H1 (cell line): ENCODE data around the gene MBD5. TPM values are rescaled to one million over a fixed set of nuclear protein-coding genes. Genes with fewer than 3 reads are reported as not detected.

Experiments used
- CTCF ChIA-PET: fragments of 300-600 bp; sonication (Branson Sonifier 250); formaldehyde crosslinking; loops from one replicate; lab custom pipeline; 2021; ENCODE audit not compliant: partially characterized antibody; lab: Charles Lee
- POLR2A ChIA-PET: fragments of 300-600 bp; sonication (Branson Sonifier 250); formaldehyde crosslinking; loops from one replicate; lab custom pipeline; 2021; ENCODE audit warnings: inconsistent platforms; ENCODE audit not compliant: partially characterized antibody; lab: Charles Lee
- DNase-seq, 2 experiments: peaks; one replicate each; pipeline versions ENCODE4 v3.0.0 to v3.0.0-alpha.2; 2010 to 2022; ENCODE audit warnings: low spot score in 2 of 2, low read depth in 1 of 2, mixed read lengths in 1 of 2
- FAIRE-seq: peaks from 2 replicates; lab custom pipeline; 2011; peaks lifted over from hg19 to GRCh38; lab: Jason Lieb, UNC
- H2AFZ ChIP-seq: 2 replicates; pipeline ENCODE4 v1.8.1; 2012; ENCODE audit warnings: low read length, inconsistent platforms
- H2AK5ac ChIP-seq: 2 replicates; pipeline ENCODE4 v1.6.1; 2013; ENCODE audit warnings: low read depth, low read length
- H2BK120ac ChIP-seq: replicated peaks from 2 replicates; pipeline ENCODE3; 2013; ENCODE audit warnings: low read depth, low read length, inconsistent platforms
- H2BK12ac ChIP-seq: 2 replicates; pipeline ENCODE4 v1.6.1; 2013; ENCODE audit warnings: low read depth, low read length
- H2BK15ac ChIP-seq: 2 replicates; pipeline ENCODE4 v1.6.1; 2013; ENCODE audit warnings: low read length
- H2BK20ac ChIP-seq: 2 replicates; pipeline ENCODE4 v1.6.1; 2013; ENCODE audit warnings: low read length
- H2BK5ac ChIP-seq: 2 replicates; pipeline ENCODE4 v1.6.1; 2013; ENCODE audit warnings: low read depth, low read length
- H3K14ac ChIP-seq: 2 replicates; pipeline ENCODE4 v1.6.1; 2013; ENCODE audit warnings: inconsistent platforms; ENCODE audit not compliant: insufficient read length
- H3K18ac ChIP-seq: 2 replicates; pipeline ENCODE4 v1.6.1; 2013; ENCODE audit warnings: low read length; ENCODE audit errors: extremely low read depth
- H3K23ac ChIP-seq: 2 replicates; pipeline ENCODE4 v1.6.1; 2013; ENCODE audit warnings: inconsistent platforms; ENCODE audit not compliant: insufficient read length
- H3K23me2 ChIP-seq: 2 replicates; pipeline ENCODE4 v1.6.1; 2013; ENCODE audit warnings: low read depth, low read length
- H3K27ac ChIP-seq: 2 replicates; pipeline ENCODE4 v1.6.1; 2011; ENCODE audit warnings: low read depth, low read length, inconsistent platforms
- H3K27me3 ChIP-seq, 4 experiments: replicated peaks in 1 of 4; 1 replicate in 1 of 4; 2 replicates in 3 of 4; pipeline versions ENCODE4 v1.6.1 to v1.8.1; 2011 to 2013; ENCODE audit warnings: low read length in 3 of 4, mild to moderate bottlenecking in 3 of 4, inconsistent platforms in 2 of 4, mixed read lengths in 2 of 4, moderate library complexity in 1 of 4; ENCODE audit not compliant: control insufficient read depth in 3 of 4, insufficient read depth in 3 of 4; ENCODE audit errors: extremely low read depth in 1 of 4
- H3K36me3 ChIP-seq, 4 experiments: 2 replicates each; pipeline versions ENCODE4 v1.6.1 to v1.8.1; 2011 to 2013; ENCODE audit warnings: mild to moderate bottlenecking in 4 of 4, low read length in 3 of 4, moderate library complexity in 2 of 4, control low read depth in 1 of 4, inconsistent platforms in 1 of 4; ENCODE audit not compliant: insufficient read depth in 4 of 4, control insufficient read depth in 2 of 4
- H3K4ac ChIP-seq: replicated peaks from 2 replicates; pipeline ENCODE3; 2013; ENCODE audit warnings: low read length, low read depth, mixed read lengths, inconsistent platforms; ENCODE audit not compliant: insufficient read length
- H3K4me1 ChIP-seq, 4 experiments: replicated peaks in 1 of 4; 1 replicate in 1 of 4; 2 replicates in 3 of 4; pipeline versions ENCODE4 v1.6.1 to v1.8.1; 2011 to 2013; ENCODE audit warnings: low read length in 3 of 4, inconsistent platforms in 2 of 4, mixed read lengths in 1 of 4; ENCODE audit not compliant: insufficient read depth in 4 of 4, control insufficient read depth in 3 of 4
- H3K4me2 ChIP-seq, 2 experiments: 2 replicates each; pipeline versions ENCODE4 v1.6.1 to v1.8.1; 2011 to 2013; ENCODE audit warnings: low read depth in 2 of 2, low read length in 2 of 2, control low read depth in 1 of 2, inconsistent platforms in 1 of 2, mild to moderate bottlenecking in 1 of 2; ENCODE audit not compliant: insufficient read depth in 1 of 2
- H3K4me3 ChIP-seq, 4 experiments: fragments of 200-600, 300-600 bp in 1 of 4; sonication (generic), shearing (Covaris generic), sonication (Bioruptor Twin) in 1 of 4; 2 replicates each; pipeline versions ENCODE4 v1.5.1 to v1.8.1; 2011 to 2016; ENCODE audit warnings: low read length in 4 of 4, low read depth in 3 of 4, control low read depth in 2 of 4, inconsistent platforms in 2 of 4, mild to moderate bottlenecking in 2 of 4, mixed read lengths in 1 of 4, moderate library complexity in 1 of 4; ENCODE audit not compliant: insufficient read depth in 2 of 4; ENCODE audit errors: extremely low read depth in 1 of 4
- H3K56ac ChIP-seq: replicated peaks from 2 replicates; pipeline ENCODE3; 2013; ENCODE audit warnings: low read depth, mild to moderate bottlenecking, mixed read lengths, low read length, inconsistent platforms; ENCODE audit not compliant: insufficient read length
- H3K79me1 ChIP-seq: 2 replicates; pipeline ENCODE4 v1.6.1; 2013; ENCODE audit warnings: low read depth, low read length, control low read depth
- H3K79me2 ChIP-seq, 2 experiments: 2 replicates each; pipeline versions ENCODE4 v1.6.1 to v1.8.1; 2012 to 2013; ENCODE audit warnings: low read length in 2 of 2, mild to moderate bottlenecking in 2 of 2, inconsistent platforms in 1 of 2; ENCODE audit not compliant: insufficient read depth in 2 of 2, control insufficient read depth in 1 of 2
- H3K9ac ChIP-seq, 4 experiments: replicated peaks in 1 of 4; 1 replicate in 1 of 4; 2 replicates in 3 of 4; pipeline versions ENCODE4 v1.6.1 to v1.8.1; 2011 to 2013; ENCODE audit warnings: low read depth in 3 of 4, low read length in 3 of 4, control low read depth in 2 of 4, mild to moderate bottlenecking in 2 of 4, moderate library complexity in 2 of 4, inconsistent platforms in 1 of 4; ENCODE audit errors: extremely low read depth in 1 of 4
- H3K9me3 ChIP-seq, 2 experiments: 2 replicates each; pipeline versions ENCODE4 v1.6.1 to v1.8.1; 2012 to 2013; ENCODE audit warnings: mild to moderate bottlenecking in 2 of 2, moderate library complexity in 2 of 2, control low read depth in 1 of 2, inconsistent platforms in 1 of 2, low read depth in 1 of 2, low read length in 1 of 2, mixed read lengths in 1 of 2; ENCODE audit not compliant: insufficient read depth in 2 of 2
- H4K20me1 ChIP-seq, 2 experiments: replicated peaks in 1 of 2; 2 replicates each; pipeline versions ENCODE3 to v1.8.1; 2011 to 2013; ENCODE audit warnings: inconsistent platforms in 2 of 2, low read length in 2 of 2, mild to moderate bottlenecking in 1 of 2; ENCODE audit not compliant: insufficient read depth in 2 of 2, control insufficient read depth in 1 of 2
- H4K5ac ChIP-seq: 2 replicates; pipeline ENCODE4 v1.6.1; 2013; ENCODE audit warnings: low read length, low read depth, mixed read lengths, inconsistent platforms; ENCODE audit not compliant: insufficient read length
- H4K8ac ChIP-seq: 2 replicates; pipeline ENCODE4 v1.8.0; 2013; ENCODE audit warnings: mild to moderate bottlenecking, moderate library complexity, low read length, inconsistent platforms; ENCODE audit not compliant: insufficient read depth; ENCODE audit errors: extremely low read depth
- H4K91ac ChIP-seq: replicated peaks from 2 replicates; pipeline ENCODE3; 2013; ENCODE audit warnings: low read length, mixed read lengths, inconsistent platforms; ENCODE audit not compliant: insufficient read length
- CREB1 ChIP-seq: IDR thresholded peaks from 2 replicates; pipeline ENCODE4 v1.6.1; 2012; ENCODE audit warnings: inconsistent platforms
- CTCF ChIP-seq, 3 experiments: IDR thresholded peaks; 1 replicate in 2 of 3; 2 replicates in 1 of 3; pipeline versions ENCODE4 v1.5.1 to v1.6.1; 2011; ENCODE audit warnings: low read length in 3 of 3, mild to moderate bottlenecking in 3 of 3, inconsistent platforms in 2 of 3, low read depth in 1 of 3, moderate library complexity in 1 of 3; ENCODE audit not compliant: insufficient read depth in 1 of 3; ENCODE audit errors: control extremely low read depth in 1 of 3
- POU5F1 ChIP-seq: IDR thresholded peaks from 2 replicates; pipeline ENCODE4 v1.6.1; 2011; ENCODE audit warnings: low read depth, mild to moderate bottlenecking, low read length, moderate library complexity
- RFX5 ChIP-seq: IDR thresholded peaks from 2 replicates; pipeline ENCODE4 v1.6.1; 2011; ENCODE audit warnings: low read depth, low read length, improper control_type of control experiment, borderline replicate concordance
- RNF2 ChIP-seq: fragments of 200-900, 300-1000 bp; sonication (generic); IDR thresholded peaks from 2 replicates; pipeline ENCODE4 v1.7.1; 2016; ENCODE audit warnings: borderline replicate concordance, low read depth, mild to moderate bottlenecking, antibody characterized with exemption, low read length; ENCODE audit not compliant: poor library complexity, severe bottlenecking; ENCODE audit errors: missing control alignments
- SAP30 ChIP-seq: fragments of 300-600 bp; sonication (generic); IDR thresholded peaks from 2 replicates; pipeline ENCODE4 v1.7.1; 2012; ENCODE audit warnings: low read length, moderate library complexity, mild to moderate bottlenecking, inconsistent platforms; ENCODE audit not compliant: insufficient read depth, insufficient replicate concordance
- SP4 ChIP-seq: IDR thresholded peaks from 2 replicates; pipeline ENCODE4 v1.6.1; 2012; ENCODE audit warnings: low read length, inconsistent platforms
- SRF ChIP-seq: IDR thresholded peaks from 2 replicates; pipeline ENCODE4 v1.6.1; 2011; ENCODE audit warnings: mild to moderate bottlenecking, low read depth, low read length, moderate library complexity
- WGBS, 2 experiments: shearing (Covaris generic) in 1 of 2; methylation state at CpG; one replicate each; pipeline versions ENCODE4 v1.1.6 to v1.1.7; 2013 to 2015; ENCODE audit warnings: low lambda C conversion rate in 2 of 2, mixed read lengths in 2 of 2, inconsistent platforms in 1 of 2, low coverage in 1 of 2, missing lambda C conversion rate in 1 of 2; ENCODE audit not compliant: insufficient replicate concordance in 2 of 2, insufficient coverage in 1 of 2, insufficient read length in 1 of 2; ENCODE audit errors: extremely low coverage in 1 of 2, missing lambda C conversion rate in 1 of 2; 5-methylcytosine and 5-hydroxymethylcytosine counted together
- polyA plus RNA-seq, 7 experiments: library from polyadenylated mRNA; depleted of rRNA in 3 of 7; stranded (reverse) in 5 of 7; unstranded in 2 of 7; fragments of >200 nt in 5 of 7; fragments of 200-250 nt in 2 of 7; gene quantifications; 1 replicate in 5 of 7; 2 replicates in 1 of 7; 4 replicates in 1 of 7; pipeline versions ENCODE4 v1.2.1 to v1.2.3, GENCODE V29; 2011 to 2013; ENCODE audit warnings: missing spikeins in 2 of 7, mixed read lengths in 2 of 7
- total RNA-seq: library from RNA; stranded (reverse); fragmentation: NEBNext Ultra II Directional; extraction: Animal tissue kit (Norgen Biotek cat#: 25700); gene quantifications from 2 replicates; pipeline ENCODE4 v1.2.1, GENCODE V29; 2021
- TF ChIP-seq, protein P1 (sequence below): IDR thresholded peaks from 2 replicates; pipeline ENCODE4 v1.6.1; 2012; ENCODE audit warnings: inconsistent platforms

MBD5 gene
- total and polyA plus RNA-seq, 2 of the 8 experiments (the other 6 are each of a cell fraction or from before 2014, with no cell fraction given), result 9.7 to 29.4 TPM

GRCh38 chr2:148560496-148560895 is 539.6 kb downstream of the MBD5 start:
- DNase-seq, result no peak
- H2BK20ac ChIP-seq, result no peak overlapping the region
- no peak overlapping the region for H3K27ac ChIP-seq
- H4K91ac ChIP-seq, result no peak overlapping the region
- H2BK15ac ChIP-seq, result no peak overlapping the region
- no peaks in the 10 kb centered on the region for H3K23me2 ChIP-seq
- H3K4ac ChIP-seq, result no peak overlapping the region
- no peak overlapping the region for H2BK120ac ChIP-seq
- no peak overlapping the region for H3K18ac ChIP-seq
- no peak overlapping the region for H2BK12ac ChIP-seq
- H3K4me1 ChIP-seq, result peaks cover 0 to 2% (median 0%) of the 10 kb centered on the region in 4 experiments; a peak in 2 of 7 replicates
- FAIRE-seq, result no peak
- H2AFZ ChIP-seq, result no peak overlapping the region
- no peak overlapping the region for H3K4me3 ChIP-seq
- POLR2A ChIA-PET, result interaction anchor here (1.3 kb wide), 1 partner anchor 8 kb away, joined by 3 read pairs; no protein-coding TSS in a partner anchor
- no peak overlapping the region for H3K4me2 ChIP-seq
- no peaks in the 10 kb centered on the region for H4K20me1 ChIP-seq
- H4K5ac ChIP-seq, result no peak overlapping the region
- WGBS, 2 experiments, result 89% methylated on average over 5 of the region's 5 CpGs; no CpG with 5 or more reads in 1 of the 2 experiments
- no peaks in the 10 kb centered on the region; a peak in 1 of 7 replicates for H3K27me3 ChIP-seq
- H3K79me1 ChIP-seq, result no peaks in the 10 kb centered on the region
- H2BK5ac ChIP-seq, result no peak overlapping the region
- H2AK5ac ChIP-seq, result no peak overlapping the region
- no peaks in the 10 kb centered on the region for H3K79me2 ChIP-seq
- H3K36me3 ChIP-seq, result no peaks in the 10 kb centered on the region
- CTCF ChIA-PET, result interaction anchor here (0.6 to 1.7 kb wide), 4 partner anchors 10 to 431 kb away, joined by 3 to 5 read pairs (median 4); no protein-coding TSS in a partner anchor
- H3K9me3 ChIP-seq, result peaks cover 0 to 8% of the 10 kb centered on the region in 2 experiments; a peak in 2 of 4 replicates
- no peak overlapping the region for H3K9ac ChIP-seq
- H4K8ac ChIP-seq, result no peak overlapping the region
- no peak overlapping the region for H3K14ac ChIP-seq
- H3K56ac ChIP-seq, result no peak overlapping the region
- no peak overlapping the region for H3K23ac ChIP-seq
- TF ChIP-seq POU5F1 (no peak), SRF (no peak), SP4 (no peak), RFX5 (no peak), RNF2 (no peak), SAP30 (no peak), CREB1 (no peak), CTCF (IDR thresholded peaks at IDR 0.05; ENCODE audit: control extremely low read depth in 1 of 3, insufficient read depth in 1 of 3, low read depth in 1 of 3, low read length in 3 of 3) (no peak)
- TF ChIP-seq, protein P1, sequence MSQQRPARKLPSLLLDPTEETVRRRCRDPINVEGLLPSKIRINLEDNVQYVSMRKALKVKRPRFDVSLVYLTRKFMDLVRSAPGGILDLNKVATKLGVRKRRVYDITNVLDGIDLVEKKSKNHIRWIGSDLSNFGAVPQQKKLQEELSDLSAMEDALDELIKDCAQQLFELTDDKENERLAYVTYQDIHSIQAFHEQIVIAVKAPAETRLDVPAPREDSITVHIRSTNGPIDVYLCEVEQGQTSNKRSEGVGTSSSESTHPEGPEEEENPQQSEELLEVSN, result no peak
